Activated B cell treated with CpG ODN at 0.5 μM for 24 hours (primary cell): ENCODE measurements around the gene ASGR2. TPM values are rescaled to one million over a fixed set of nuclear protein-coding genes. Genes with fewer than 3 reads are reported as not detected.

Experiments used
- ATAC-seq: fragments of 200-7000 bp; cut with Tn5 transposase; one replicate; pipeline ENCODE4 v1.10.0; 2021; ENCODE audit warnings: low read depth, mild to moderate bottlenecking, moderate library complexity
- CTCF ChIA-PET: fragments of 350-600 bp; sonication (Branson Sonifier 250); formaldehyde crosslinking; loops from one replicate; lab custom pipeline; 2021; ENCODE audit warnings: antibody characterized with exemption; lab: Charles Lee
- POLR2A ChIA-PET: fragments of 350-600 bp; sonication (Branson Sonifier 250); formaldehyde crosslinking; loops from one replicate; lab custom pipeline; 2021; ENCODE audit warnings: antibody characterized with exemption; lab: Charles Lee
- DNase-seq: peaks from one replicate; pipeline ENCODE4 v3.0.0; 2022
- H3K27ac Mint-ChIP-seq: one replicate; pipeline ENCODE4 v1.8.0; 2020; ENCODE audit warnings: mixed read lengths
- H3K27me3 Mint-ChIP-seq: one replicate; pipeline ENCODE4 v1.8.0; 2021; ENCODE audit warnings: mixed read lengths
- H3K36me3 Mint-ChIP-seq: one replicate; pipeline ENCODE4 v1.8.0; 2021; ENCODE audit warnings: low read depth, mixed read lengths
- H3K4me1 Mint-ChIP-seq: one replicate; pipeline ENCODE4 v1.8.0; 2021; ENCODE audit warnings: mixed read lengths
- H3K4me3 Mint-ChIP-seq: one replicate; pipeline ENCODE4 v1.8.0; 2020; ENCODE audit warnings: mild to moderate bottlenecking, mixed read lengths
- H3K9me3 Mint-ChIP-seq: one replicate; pipeline ENCODE4 v1.8.0; 2020; ENCODE audit warnings: mixed read lengths
- intact Hi-C: fragments of 100-400 bp; cut with micrococcal nuclease; formaldehyde crosslinking; loops from one replicate; pipeline ENCODE4 v1.15.1; 2024
- total RNA-seq: library from RNA; stranded (reverse); gene quantifications from 2 replicates; pipeline ENCODE4 v1.2.3, GENCODE V29; 2022
- TF ChIP-seq, protein P1 (sequence below): fragments of 200-600 bp; IDR thresholded peaks from one replicate; pipeline ENCODE4 v1.8.0; 2022; ENCODE audit warnings: antibody characterized with exemption, mild to moderate bottlenecking

Gene ASGR2
- total RNA-seq, 1 donor from 2014 or later: not detected

DNA sequence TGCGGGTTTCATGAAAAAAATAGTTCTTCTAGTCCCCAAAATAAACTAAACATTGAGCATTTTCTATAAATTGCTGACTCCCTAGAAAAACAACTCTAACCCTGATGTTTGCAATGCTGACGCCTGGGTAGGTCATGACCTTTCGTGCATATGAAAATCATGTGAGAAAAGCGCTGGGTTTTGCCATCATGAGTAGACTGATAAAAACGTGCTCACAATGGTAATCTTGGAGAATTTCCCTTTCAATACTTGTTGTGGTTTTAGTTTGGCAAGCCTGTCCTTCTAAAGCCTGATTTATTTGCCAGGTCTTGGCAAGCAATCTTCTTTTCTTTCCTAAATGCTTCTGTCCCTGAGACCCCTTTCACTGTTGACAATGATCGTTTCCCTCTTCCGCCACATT, 30.5 kb downstream of the ASGR2 start:
- peaks cover 25% of the 10 kb centered on the region for H3K27me3 Mint-ChIP-seq

DNA sequence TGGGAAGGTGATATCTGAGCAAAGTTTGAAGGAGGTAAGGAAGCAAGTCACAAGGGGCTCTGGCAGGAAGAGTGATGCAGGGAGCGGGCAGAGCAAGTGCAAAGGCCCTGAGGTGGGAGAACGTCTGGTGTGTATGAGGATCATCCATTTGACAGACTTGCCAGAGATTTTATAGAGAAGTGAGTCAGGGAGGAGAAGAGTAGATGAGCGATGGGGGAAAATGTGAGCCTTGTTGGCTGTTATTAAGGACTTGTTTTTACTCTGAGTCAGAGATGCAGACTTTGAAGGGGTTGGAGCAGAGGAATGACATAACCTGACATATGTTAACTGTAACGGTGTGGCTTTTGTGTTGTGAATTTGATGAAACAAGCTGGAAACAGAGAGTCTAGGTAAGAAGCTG, 31.0 kb downstream of the ASGR2 start:
- ATAC-seq: no peak
- Mint-ChIP-seq H3K27ac (no peak overlapping the region), H3K36me3 (no peaks in the 10 kb centered on the region), H3K9me3 (no peaks in the 10 kb centered on the region), H3K4me1 (peaks cover 21% of the 10 kb centered on the region), H3K4me3 (no peak overlapping the region), H3K27me3 (peaks cover 25% of the 10 kb centered on the region)
- intact Hi-C loops: no loop called here
- DNase-seq: no peak
- TF ChIP-seq, protein P1, sequence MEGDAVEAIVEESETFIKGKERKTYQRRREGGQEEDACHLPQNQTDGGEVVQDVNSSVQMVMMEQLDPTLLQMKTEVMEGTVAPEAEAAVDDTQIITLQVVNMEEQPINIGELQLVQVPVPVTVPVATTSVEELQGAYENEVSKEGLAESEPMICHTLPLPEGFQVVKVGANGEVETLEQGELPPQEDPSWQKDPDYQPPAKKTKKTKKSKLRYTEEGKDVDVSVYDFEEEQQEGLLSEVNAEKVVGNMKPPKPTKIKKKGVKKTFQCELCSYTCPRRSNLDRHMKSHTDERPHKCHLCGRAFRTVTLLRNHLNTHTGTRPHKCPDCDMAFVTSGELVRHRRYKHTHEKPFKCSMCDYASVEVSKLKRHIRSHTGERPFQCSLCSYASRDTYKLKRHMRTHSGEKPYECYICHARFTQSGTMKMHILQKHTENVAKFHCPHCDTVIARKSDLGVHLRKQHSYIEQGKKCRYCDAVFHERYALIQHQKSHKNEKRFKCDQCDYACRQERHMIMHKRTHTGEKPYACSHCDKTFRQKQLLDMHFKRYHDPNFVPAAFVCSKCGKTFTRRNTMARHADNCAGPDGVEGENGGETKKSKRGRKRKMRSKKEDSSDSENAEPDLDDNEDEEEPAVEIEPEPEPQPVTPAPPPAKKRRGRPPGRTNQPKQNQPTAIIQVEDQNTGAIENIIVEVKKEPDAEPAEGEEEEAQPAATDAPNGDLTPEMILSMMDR: no peak
- CTCF ChIA-PET: no interaction called here
- POLR2A ChIA-PET: no interaction called here

More for the DNA sequence above, 30.5 kb downstream of the ASGR2 start:
- intact Hi-C loops: no loop called here
- Mint-ChIP-seq H3K9me3 (no peaks in the 10 kb centered on the region), H3K4me1 (peaks cover 21% of the 10 kb centered on the region), H3K4me3 (no peak overlapping the region), H3K27ac (no peak overlapping the region), H3K36me3 (no peaks in the 10 kb centered on the region)
- TF ChIP-seq, protein P1: no peak
- DNase-seq (no peak), ATAC-seq (no peak)
- POLR2A ChIA-PET: interaction anchor here (0.6 kb wide), 1 partner anchor 49 kb away, joined by 4 read pairs; no protein-coding TSS in a partner anchor
- CTCF ChIA-PET: no interaction called here

DNA sequence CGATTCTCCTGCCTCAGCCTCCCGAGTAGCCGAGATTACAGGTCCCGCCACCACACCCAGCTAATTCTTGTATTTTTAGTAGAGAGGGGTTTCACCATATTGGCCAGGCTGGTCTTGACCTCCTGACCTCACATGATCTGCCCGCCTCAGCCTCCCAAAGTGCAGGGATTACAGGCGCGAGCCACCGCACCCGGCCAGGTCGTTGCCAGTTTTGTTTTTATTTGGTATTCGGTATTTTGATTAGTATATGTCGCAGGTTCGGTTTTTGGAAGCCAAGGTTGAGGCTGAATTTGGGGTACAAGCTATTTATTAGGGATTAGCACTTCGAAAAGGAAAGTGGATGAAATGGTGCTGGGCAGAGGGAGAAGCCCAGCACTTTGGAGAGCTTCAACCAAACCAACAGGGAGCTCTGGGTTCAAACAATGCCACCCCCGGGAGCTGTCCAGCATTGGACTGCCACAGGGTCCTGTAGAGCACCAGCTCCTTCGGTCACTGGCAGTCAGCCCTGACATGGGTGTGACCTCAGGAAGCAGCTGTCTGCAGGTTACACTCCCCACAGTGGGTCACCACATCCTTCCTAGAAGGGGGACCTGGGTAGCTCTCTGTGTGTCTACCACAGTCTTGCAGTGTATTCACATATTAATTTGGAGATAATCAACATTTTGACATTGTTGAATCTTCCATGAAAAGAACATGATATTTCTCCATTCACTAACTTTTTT, 33.1 kb downstream of the ASGR2 start:
- Mint-ChIP-seq H3K36me3 (no peaks in the 10 kb centered on the region), H3K27ac (no peak overlapping the region), H3K4me1 (peaks cover 21% of the 10 kb centered on the region), H3K9me3 (no peaks in the 10 kb centered on the region), H3K27me3 (peaks cover 18% of the 10 kb centered on the region), H3K4me3 (no peak overlapping the region)
- ChIA-PET CTCF (interaction anchor here (0.6 kb wide), 1 partner anchor 36 kb away, joined by 3 read pairs; no protein-coding TSS in a partner anchor), POLR2A (interaction anchor here (0.6 kb wide), 1 partner anchor 21 kb away, joined by 3 read pairs; no protein-coding TSS in a partner anchor)
- TF ChIP-seq, protein P1: no peak
- no peak for ATAC-seq
- intact Hi-C loops: no loop called here
- no peak for DNase-seq

DNA sequence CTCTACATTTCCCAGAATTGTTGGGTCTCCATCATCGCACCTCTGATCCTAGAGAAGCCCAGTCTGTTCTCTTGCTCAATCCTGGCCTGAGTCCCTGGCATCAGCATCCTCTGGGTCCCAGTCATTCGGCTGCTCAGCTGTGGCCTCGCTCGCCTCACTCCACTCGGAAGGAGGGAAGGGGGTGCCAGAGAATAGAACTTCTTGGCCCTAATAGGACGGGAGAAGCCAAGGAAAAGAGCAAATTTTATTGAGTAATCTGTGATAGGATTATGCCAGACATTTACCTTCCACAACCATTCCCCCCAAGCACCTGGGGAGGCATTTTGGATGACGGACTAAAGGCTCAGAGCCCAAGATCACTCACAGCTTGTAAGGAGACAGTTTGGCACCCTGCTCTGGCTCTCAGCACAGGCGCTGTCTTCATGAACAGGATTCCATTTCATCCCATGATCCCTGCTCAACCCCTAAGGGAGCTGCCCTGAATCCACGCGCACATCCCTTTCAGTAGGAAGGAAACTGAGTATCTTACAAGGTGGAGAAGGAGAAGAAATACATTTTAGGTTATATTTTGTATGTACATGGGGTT, 34.1 kb downstream of the ASGR2 start:
- H3K27me3 Mint-ChIP-seq: peaks cover 14% of the 10 kb centered on the region
- H3K27ac Mint-ChIP-seq: no peak overlapping the region
- no peak overlapping the region for H3K4me3 Mint-ChIP-seq
- DNase-seq (no peak), ATAC-seq (no peak)
- no peaks in the 10 kb centered on the region for H3K9me3 Mint-ChIP-seq
- POLR2A ChIA-PET: interaction anchor here (0.6 kb wide), 1 partner anchor 22 kb away, joined by 3 read pairs; no protein-coding TSS in a partner anchor
- CTCF ChIA-PET: no interaction called here
- no peaks in the 10 kb centered on the region for H3K36me3 Mint-ChIP-seq
- intact Hi-C loops: no loop called here
- H3K4me1 Mint-ChIP-seq: peaks cover 21% of the 10 kb centered on the region
- TF ChIP-seq, protein P1: no peak
